ENCODE data around the gene HAGHL. TPM values are rescaled to one million over a fixed set of nuclear protein-coding genes. Genes with fewer than 3 reads are reported as not detected.
"Not testable (repeated sequence)": the region's sequence is repeated elsewhere in the genome, so short reads cannot be mapped to it uniquely, and the experiment has no call there.

Gene HAGHL
- total RNA-seq, 6 experiments from 2014 or later, result 0.83 to 2.5 (median 1.3) TPM

DNA sequence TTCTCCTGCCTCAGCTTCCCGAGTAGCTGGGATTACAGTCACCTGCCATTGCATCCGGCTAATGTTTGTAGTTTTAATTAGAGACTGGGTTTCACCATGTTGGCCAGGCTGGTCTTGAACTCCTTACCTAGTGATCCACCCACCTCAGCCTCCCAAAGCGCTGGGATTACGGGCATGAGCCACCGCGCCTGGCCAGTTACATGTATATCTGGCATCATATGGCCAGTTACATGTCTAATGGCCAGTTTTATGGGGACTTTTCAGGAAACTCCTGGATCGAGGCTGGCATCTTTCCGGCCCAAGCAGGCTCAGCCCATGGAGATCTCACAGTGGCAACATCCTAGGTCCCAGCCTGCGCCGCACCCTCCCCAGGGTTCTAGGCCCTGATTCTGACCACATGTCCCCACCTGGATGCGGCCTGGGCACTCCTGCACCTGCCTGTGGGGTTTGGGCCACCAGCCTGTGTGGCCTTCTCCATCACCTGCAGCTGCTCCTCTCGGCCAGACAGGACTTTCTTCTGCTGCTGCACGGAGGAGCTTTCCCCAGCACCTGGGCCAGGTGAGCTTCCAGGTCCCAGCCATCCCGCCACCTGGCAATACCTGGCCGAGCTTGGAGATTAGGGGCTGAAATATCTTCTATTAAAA is 15.2 kb downstream of the HAGHL start:
- H3K27ac ChIP-seq, result no peak overlapping the region
- 88% methylated on average over 8 of the region's 15 CpGs for WGBS (ENCODE audit: insufficient coverage, low coverage, low lambda C conversion rate, missing lambda C conversion rate)
- ATAC-seq (no peak), DNase-seq (no peak)
- no peaks in the 10 kb centered on the region for H3K9me3 ChIP-seq
- peaks cover 0 to 4% (median 2%) of the 10 kb centered on the region in 4 donors for H3K36me3 ChIP-seq
- TF ChIP-seq, protein P1, sequence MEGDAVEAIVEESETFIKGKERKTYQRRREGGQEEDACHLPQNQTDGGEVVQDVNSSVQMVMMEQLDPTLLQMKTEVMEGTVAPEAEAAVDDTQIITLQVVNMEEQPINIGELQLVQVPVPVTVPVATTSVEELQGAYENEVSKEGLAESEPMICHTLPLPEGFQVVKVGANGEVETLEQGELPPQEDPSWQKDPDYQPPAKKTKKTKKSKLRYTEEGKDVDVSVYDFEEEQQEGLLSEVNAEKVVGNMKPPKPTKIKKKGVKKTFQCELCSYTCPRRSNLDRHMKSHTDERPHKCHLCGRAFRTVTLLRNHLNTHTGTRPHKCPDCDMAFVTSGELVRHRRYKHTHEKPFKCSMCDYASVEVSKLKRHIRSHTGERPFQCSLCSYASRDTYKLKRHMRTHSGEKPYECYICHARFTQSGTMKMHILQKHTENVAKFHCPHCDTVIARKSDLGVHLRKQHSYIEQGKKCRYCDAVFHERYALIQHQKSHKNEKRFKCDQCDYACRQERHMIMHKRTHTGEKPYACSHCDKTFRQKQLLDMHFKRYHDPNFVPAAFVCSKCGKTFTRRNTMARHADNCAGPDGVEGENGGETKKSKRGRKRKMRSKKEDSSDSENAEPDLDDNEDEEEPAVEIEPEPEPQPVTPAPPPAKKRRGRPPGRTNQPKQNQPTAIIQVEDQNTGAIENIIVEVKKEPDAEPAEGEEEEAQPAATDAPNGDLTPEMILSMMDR (IDR thresholded peaks at IDR 0.05), result no peak
- TF ChIP-seq POLR2A (IDR thresholded peaks at IDR 0.05), result no peak
- no peaks in the 10 kb centered on the region for H3K27me3 ChIP-seq
- H3K4me3 ChIP-seq, result no peak overlapping the region
- intact Hi-C loops (cut with DNase I), result no loop called here
- peaks cover 0 to 12% (median 5%) of the 10 kb centered on the region in 4 donors for H3K4me1 ChIP-seq

DNA sequence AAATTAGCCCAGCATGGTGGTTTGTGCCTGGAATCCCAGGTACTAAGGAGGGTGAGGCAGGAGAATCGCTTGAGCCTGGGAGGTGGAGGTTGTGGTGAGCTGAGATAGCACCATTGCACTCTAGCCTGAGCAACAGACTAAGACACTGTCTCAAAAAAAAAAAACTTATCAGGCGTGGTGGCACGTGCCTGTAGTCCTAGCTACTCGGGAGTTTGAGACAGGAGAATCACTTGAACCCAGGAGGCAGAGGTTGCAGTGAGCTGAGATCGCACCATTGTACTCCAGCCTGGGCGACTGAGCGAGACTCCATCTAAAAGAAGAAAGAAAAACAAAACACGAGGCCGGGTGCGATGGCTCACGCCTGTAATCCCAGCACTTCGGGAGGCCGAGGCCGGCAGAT is 16.0 kb downstream of the HAGHL start:
- intact Hi-C loops (cut with DNase I); H3K4me3 ChIP-seq; H3K9me3 ChIP-seq; ATAC-seq; H3K36me3 ChIP-seq; DNase-seq; H3K27ac ChIP-seq; H3K27me3 ChIP-seq: not testable (repeated sequence)
- 56% methylated on average over 10 of the region's 14 CpGs for WGBS (ENCODE audit: insufficient coverage, low coverage, low lambda C conversion rate, missing lambda C conversion rate)
- peaks cover 0 to 12% (median 5%) of the 10 kb centered on the region in 4 donors for H3K4me1 ChIP-seq

DNA sequence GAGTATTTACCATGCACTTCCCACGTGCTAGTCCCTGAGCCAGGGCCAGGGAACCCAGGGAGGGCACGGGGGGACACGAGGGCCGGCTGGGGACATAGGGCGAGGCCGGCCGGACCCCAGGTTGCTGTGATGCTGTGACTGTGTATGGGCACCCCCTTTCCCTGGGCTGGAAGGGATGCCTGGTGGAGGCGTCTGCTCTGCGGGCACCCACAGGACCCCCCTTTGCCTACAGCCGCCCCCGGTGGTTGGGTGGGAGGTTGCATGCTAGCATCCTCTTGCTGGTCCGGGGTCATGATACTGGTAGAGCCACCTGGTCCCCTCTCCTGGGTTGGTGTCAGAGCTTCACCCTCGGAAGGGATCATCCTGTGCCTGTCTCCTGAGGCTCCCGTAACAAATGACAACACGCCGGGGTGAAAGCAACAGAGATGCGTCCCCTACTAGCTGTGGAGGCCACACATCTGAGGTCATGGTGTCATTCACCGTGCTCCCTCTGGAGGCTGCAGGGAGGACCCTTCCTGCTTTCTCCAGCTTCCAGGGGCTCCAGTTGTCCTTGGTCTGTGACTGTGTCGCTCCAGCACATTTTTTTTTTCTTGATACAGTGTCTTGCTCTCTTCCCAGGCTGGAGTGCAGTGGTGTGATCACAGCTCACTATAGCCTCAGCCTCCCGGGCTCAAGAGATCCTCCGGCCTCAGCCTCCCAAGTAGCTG is 17.0 kb downstream of the HAGHL start:
- H3K9me3 ChIP-seq, result no peaks in the 10 kb centered on the region
- no peaks in the 10 kb centered on the region for H3K27me3 ChIP-seq
- DNase-seq (no peak), ATAC-seq (no peak)
- no peak overlapping the region for H3K27ac ChIP-seq
- H3K36me3 ChIP-seq, result no peaks in the 10 kb centered on the region
- TF ChIP-seq, protein P1 (IDR thresholded peaks at IDR 0.05), result no peak
- no peak for TF ChIP-seq POLR2A (IDR thresholded peaks at IDR 0.05)
- H3K4me3 ChIP-seq, result no peak overlapping the region
- H3K4me1 ChIP-seq, result peaks cover 0 to 12% (median 5%) of the 10 kb centered on the region in 4 donors
- intact Hi-C loops (cut with DNase I), result no loop called here
- 70% methylated on average over 7 of the region's 21 CpGs for WGBS (ENCODE audit: insufficient coverage, low coverage, low lambda C conversion rate, missing lambda C conversion rate)

DNA sequence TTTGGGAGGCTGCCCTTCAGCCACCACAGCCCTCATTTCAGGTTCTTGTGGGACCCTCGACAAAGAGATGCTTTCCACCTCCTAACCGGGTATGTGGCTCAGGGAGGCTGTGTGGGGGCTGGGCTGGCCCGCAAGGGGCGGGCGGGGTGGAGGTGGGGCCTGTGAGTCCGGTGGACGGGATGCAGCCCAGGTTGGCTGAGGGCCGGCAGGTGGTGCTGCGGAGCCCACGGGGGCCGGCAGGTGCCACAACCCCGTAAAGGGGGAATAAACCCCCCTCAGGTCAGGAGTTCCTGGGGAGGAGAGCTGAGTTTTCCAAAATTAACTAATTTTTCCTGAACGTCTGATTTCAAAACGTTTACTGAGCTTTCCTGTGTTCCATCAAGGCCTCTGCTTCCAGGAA is 18.8 kb downstream of the HAGHL start:
- Histone ChIP-seq H3K4me3 (no peak overlapping the region), H3K4me1 (no peaks in the 10 kb centered on the region), H3K9me3 (no peaks in the 10 kb centered on the region), H3K27ac (no peak overlapping the region), H3K36me3 (no peaks in the 10 kb centered on the region), H3K27me3 (no peaks in the 10 kb centered on the region)
- intact Hi-C loops (cut with DNase I), result no loop called here
- DNase-seq (no peak), ATAC-seq (peak in 2 of 4 donors; percentile 16 to 32)
- WGBS (ENCODE audit: insufficient coverage, low coverage, low lambda C conversion rate, missing lambda C conversion rate), result 4% methylated on average over 8 of the region's 14 CpGs
- TF ChIP-seq, protein P1 (IDR thresholded peaks at IDR 0.05), result peak in 3 of 4 donors; percentile 14 to 24 (median 22)
- no peak for TF ChIP-seq POLR2A (IDR thresholded peaks at IDR 0.05)

DNA sequence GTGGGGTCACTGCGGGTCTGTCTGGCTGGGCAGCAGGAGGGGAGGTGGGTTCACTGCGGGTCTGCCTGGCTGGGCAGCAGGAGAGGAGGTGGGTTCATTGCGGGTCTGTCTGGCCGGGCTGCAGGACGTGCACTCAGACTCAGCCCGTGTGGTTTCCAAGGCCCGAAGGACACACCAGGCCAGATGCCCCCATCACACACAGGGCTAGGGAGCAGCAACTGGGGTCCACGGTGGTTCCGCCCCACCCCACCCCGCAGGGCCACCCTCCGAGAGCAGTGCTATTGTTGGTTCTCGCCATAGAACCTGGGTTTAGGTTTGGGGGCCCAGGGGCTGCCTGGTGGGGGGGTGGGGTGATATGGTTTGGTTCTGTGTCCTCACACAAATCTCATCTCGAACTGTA is 19.7 kb downstream of the HAGHL start:
- Histone ChIP-seq H3K9me3 (no peaks in the 10 kb centered on the region), H3K27me3 (no peaks in the 10 kb centered on the region), H3K4me1 (no peaks in the 10 kb centered on the region), H3K27ac (no peak overlapping the region), H3K36me3 (no peaks in the 10 kb centered on the region), H3K4me3 (no peak overlapping the region)
- WGBS (ENCODE audit: insufficient coverage, low coverage, low lambda C conversion rate, missing lambda C conversion rate), result no CpG with 5 or more reads among the region's 13 CpGs
- TF ChIP-seq, protein P1 (IDR thresholded peaks at IDR 0.05), result no peak
- no peak for TF ChIP-seq POLR2A (IDR thresholded peaks at IDR 0.05)
- DNase-seq (no peak), ATAC-seq (no peak)
- intact Hi-C loops (cut with DNase I), result no loop called here
